ENCODE results near the gene NECTIN3.

GRCh38 chr3:111077369-111077768, 5.8 kb downstream of the NECTIN3 start:
- TF ChIP-seq CTCF (IDR thresholded peaks at IDR 0.05) (no peak), POLR2A (IDR thresholded peaks at IDR 0.05) (no peak), EP300 (IDR thresholded peaks at IDR 0.05) (no peak), POLR2AphosphoS5 (IDR thresholded peaks at IDR 0.05) (no peak)

All from upper lobe of left lung (tissue), 4 donors.